WTC11 (cell line): Measurements from ENCODE around the gene FAF1.

Experiments used
- ARID4B ChIP-seq: sonication (generic); formaldehyde crosslinking; IDR thresholded peaks from 2 replicates; pipeline ENCODE4 v1.8.0; 2023; ENCODE audit warnings: missing genetic modification reagents, mild to moderate bottlenecking, borderline replicate concordance
- ATF1 ChIP-seq: sonication (generic); formaldehyde crosslinking; IDR thresholded peaks from 2 replicates; pipeline ENCODE4 v1.8.1; 2023; ENCODE audit warnings: mild to moderate bottlenecking, moderate library complexity, missing genetic modification reagents
- CTCF ChIP-seq: fragments of 200-600 bp; IDR thresholded peaks from 2 replicates; pipeline ENCODE4 v1.8.0; 2022; ENCODE audit warnings: antibody characterized with exemption
- NFE2L1 ChIP-seq: sonication (generic); formaldehyde crosslinking; IDR thresholded peaks from 2 replicates; pipeline ENCODE4 v1.8.1; 2023; ENCODE audit warnings: missing genetic modification reagents
- PREB ChIP-seq: sonication (generic); formaldehyde crosslinking; IDR thresholded peaks from 2 replicates; pipeline ENCODE4 v1.8.1; 2022; ENCODE audit warnings: mild to moderate bottlenecking, missing genetic modification reagents, moderate library complexity, borderline replicate concordance
- SMAD4 ChIP-seq: sonication (generic); formaldehyde crosslinking; IDR thresholded peaks from 2 replicates; pipeline ENCODE4 v1.8.0; 2022; ENCODE audit warnings: mild to moderate bottlenecking, missing genetic modification reagents
- TEAD1 ChIP-seq: sonication (generic); formaldehyde crosslinking; IDR thresholded peaks from 2 replicates; pipeline ENCODE4 v1.8.0; 2022; ENCODE audit warnings: mild to moderate bottlenecking, missing genetic modification reagents
- TF ChIP-seq, protein P1 (sequence below): fragments of 250-450 bp; sonication (Bioruptor Pico); conservative IDR thresholded peaks from 2 replicates; pipeline ENCODE4 v1.9.0; 2021; ENCODE audit warnings: mild to moderate bottlenecking
- TF ChIP-seq, protein P2 (sequence below): sonication (generic); formaldehyde crosslinking; conservative IDR thresholded peaks from 2 replicates; pipeline ENCODE4 v1.8.1; 2023; ENCODE audit warnings: mild to moderate bottlenecking, low read depth, missing genetic modification reagents, moderate library complexity

GRCh38 chr1:50710099-50710498 lies 250.0 kb downstream of the FAF1 start:
- no peak for TF ChIP-seq CTCF
- TF ChIP-seq ATF1 (CRISPR knock-in tag), result no peak
- TF ChIP-seq SMAD4 (CRISPR knock-in tag), result no peak
- TF ChIP-seq, protein P1, sequence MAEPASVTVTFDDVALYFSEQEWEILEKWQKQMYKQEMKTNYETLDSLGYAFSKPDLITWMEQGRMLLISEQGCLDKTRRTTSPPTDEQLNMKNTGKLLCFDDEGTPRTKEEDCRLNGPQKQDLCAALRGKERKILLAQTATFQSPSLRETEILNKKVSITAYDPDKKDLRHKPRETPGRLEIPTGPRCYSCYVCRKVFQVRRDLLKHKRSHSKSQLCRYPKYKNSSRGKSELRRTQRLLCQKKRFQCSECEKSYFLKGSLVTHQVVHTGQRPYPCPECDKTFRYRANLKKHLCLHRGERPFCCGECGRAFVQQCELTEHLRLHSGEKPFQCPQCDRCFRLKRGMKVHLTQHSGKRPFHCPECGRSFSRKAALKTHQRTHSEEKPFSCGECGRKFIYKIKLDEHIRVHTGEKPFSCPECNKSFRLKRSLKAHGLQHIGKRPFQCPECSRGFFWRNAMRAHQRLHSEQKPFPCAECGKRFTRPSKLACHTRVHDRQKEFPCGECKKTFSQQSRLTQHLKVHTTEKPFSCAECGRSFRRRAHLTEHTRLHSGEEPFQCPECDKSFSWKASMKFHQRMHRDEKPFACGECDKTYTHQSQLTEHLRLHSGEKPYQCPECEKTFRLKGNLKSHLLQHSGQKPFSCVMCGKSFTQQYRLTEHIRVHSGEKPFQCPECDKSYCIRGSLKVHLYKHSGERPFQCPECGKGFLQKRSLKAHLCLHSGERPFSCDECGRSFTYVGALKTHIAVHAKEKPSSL (CRISPR knock-in tag), result no peak
- no peak for TF ChIP-seq NFE2L1 (CRISPR knock-in tag)
- no peak for TF ChIP-seq PREB (CRISPR knock-in tag)
- TF ChIP-seq, protein P2, sequence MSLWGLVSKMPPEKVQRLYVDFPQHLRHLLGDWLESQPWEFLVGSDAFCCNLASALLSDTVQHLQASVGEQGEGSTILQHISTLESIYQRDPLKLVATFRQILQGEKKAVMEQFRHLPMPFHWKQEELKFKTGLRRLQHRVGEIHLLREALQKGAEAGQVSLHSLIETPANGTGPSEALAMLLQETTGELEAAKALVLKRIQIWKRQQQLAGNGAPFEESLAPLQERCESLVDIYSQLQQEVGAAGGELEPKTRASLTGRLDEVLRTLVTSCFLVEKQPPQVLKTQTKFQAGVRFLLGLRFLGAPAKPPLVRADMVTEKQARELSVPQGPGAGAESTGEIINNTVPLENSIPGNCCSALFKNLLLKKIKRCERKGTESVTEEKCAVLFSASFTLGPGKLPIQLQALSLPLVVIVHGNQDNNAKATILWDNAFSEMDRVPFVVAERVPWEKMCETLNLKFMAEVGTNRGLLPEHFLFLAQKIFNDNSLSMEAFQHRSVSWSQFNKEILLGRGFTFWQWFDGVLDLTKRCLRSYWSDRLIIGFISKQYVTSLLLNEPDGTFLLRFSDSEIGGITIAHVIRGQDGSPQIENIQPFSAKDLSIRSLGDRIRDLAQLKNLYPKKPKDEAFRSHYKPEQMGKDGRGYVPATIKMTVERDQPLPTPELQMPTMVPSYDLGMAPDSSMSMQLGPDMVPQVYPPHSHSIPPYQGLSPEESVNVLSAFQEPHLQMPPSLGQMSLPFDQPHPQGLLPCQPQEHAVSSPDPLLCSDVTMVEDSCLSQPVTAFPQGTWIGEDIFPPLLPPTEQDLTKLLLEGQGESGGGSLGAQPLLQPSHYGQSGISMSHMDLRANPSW (CRISPR knock-in tag), result no peak
- no peak for TF ChIP-seq ARID4B (CRISPR knock-in tag)
- TF ChIP-seq TEAD1, result no peak
